Fibroblast of pulmonary artery (primary cell): ENCODE measurements around the gene GREB1.

Experiments used
- DNase-seq: peaks from one replicate; pipeline ENCODE4 v3.0.0-alpha.2; 2010; ENCODE audit warnings: low read depth
- H3K4me3 ChIP-seq: replicated peaks from 2 replicates; pipeline ENCODE4 v1.5.1; 2011; ENCODE audit warnings: low read depth, mild to moderate bottlenecking, control low read depth, low read length, moderate library complexity
- TF ChIP-seq, protein P1 (sequence below): IDR thresholded peaks from 2 replicates; pipeline ENCODE4 v1.5.1; 2011; ENCODE audit warnings: mild to moderate bottlenecking, control low read depth, low read length, inconsistent platforms; ENCODE audit errors: missing control alignments

Gene GREB1

GRCh38 chr2:11559786-11560155 is 25.9 kb downstream of the GREB1 start:
- TF ChIP-seq, protein P1, sequence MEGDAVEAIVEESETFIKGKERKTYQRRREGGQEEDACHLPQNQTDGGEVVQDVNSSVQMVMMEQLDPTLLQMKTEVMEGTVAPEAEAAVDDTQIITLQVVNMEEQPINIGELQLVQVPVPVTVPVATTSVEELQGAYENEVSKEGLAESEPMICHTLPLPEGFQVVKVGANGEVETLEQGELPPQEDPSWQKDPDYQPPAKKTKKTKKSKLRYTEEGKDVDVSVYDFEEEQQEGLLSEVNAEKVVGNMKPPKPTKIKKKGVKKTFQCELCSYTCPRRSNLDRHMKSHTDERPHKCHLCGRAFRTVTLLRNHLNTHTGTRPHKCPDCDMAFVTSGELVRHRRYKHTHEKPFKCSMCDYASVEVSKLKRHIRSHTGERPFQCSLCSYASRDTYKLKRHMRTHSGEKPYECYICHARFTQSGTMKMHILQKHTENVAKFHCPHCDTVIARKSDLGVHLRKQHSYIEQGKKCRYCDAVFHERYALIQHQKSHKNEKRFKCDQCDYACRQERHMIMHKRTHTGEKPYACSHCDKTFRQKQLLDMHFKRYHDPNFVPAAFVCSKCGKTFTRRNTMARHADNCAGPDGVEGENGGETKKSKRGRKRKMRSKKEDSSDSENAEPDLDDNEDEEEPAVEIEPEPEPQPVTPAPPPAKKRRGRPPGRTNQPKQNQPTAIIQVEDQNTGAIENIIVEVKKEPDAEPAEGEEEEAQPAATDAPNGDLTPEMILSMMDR, result no peak
- H3K4me3 ChIP-seq, result no peak overlapping the region
- no peak for DNase-seq

DNA sequence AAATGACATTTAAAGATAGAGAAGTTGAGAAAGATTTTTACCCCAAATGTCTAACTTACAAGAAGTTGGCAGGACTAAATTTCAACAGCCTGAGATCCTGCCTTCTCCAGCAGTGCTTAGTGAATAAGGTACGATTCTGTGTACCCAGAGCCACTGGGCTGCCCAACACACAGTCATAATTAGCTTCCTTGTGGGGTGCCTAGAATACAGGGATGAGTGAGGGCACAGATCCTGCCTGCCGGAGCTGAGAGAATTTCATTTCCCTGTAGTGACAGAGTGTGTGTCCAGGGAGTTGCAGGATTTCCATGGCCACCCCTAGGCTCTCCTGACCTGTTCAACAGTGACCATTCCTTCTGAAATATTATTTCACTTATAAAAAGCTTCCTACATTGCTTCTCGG is 27.0 kb downstream of the GREB1 start:
- DNase-seq, result no peak
- TF ChIP-seq, protein P1, result no peak
- no peak overlapping the region for H3K4me3 ChIP-seq

- TF ChIP-seq, protein P1, result no peak
- H3K4me3 ChIP-seq, result no peak overlapping the region
Measured at GRCh38 chr2:11562011-11562410, 28.2 kb downstream of the GREB1 start.

DNA sequence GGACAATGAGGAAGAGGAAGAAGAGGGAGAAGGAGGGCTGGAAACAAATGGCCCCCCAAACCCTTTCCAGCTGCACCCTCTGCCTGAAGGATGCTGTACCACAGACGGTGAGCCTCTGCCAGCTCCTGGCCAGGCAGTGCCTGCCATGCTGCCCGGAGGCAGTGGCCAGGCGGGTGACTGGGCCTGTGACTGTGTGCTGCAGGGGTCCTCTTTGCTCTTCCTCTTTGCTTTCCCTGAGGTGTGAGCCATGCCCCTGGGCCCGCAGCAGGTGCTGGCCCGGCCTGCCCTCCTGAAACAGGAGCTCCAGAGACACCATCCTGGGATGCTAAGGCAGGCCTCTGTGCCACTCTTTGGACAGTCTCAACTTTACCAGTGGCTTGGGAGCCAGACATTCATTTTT is 28.6 kb downstream of the GREB1 start:
- TF ChIP-seq, protein P1, result no peak
- DNase-seq, result no peak
- H3K4me3 ChIP-seq, result no peak overlapping the region

More at GRCh38 chr2:11562011-11562410, 28.2 kb downstream of the GREB1 start:
- DNase-seq, result no peak

GRCh38 chr2:11563784-11564666 is 30.2 kb downstream of the GREB1 start:
- no peak overlapping the region for H3K4me3 ChIP-seq

DNA sequence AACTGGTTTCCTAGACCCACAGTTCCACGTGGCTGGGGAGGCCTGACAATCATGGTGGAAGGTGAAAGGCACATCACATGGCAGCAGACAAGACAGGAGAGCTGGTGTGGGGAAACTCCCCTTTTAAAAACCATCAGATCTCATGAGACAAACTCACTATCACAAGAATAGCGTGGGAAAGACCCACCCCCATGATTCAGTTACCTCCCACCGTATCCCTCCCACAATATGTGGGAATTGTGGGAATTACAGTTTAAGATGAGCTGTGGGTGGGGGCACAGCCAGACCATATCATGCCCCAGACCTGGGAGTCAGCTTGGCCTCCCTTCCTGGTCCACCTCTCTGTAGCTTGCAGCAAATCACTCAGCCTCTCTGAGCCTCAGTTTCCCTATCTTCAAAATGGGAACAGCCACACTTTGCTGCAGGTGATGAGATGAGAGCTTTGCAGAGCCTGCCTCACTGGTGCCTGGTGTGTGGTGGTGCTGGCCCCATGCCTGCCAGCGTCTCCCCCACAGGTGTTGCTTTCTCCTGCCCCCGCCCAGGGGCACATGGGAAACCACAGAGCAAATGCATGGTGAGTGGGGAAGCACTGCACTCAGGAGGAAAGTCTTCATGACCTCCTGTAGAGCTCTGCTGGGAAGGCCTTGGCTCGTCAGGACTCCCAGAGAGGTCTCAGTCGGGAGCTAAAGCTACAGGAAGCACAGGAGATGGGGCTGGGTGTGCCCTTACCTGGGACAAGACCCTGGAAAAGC is 31.1 kb downstream of the GREB1 start:
- TF ChIP-seq, protein P1, result no peak
- H3K4me3 ChIP-seq, result no peak overlapping the region
- DNase-seq, result no peak

More at GRCh38 chr2:11563784-11564666, 30.2 kb downstream of the GREB1 start:
- TF ChIP-seq, protein P1, result no peak
- DNase-seq, result no peak
